HG03520 (cell line): ENCODE data around the gene ASTN1.
"Not testable (repeated sequence)": the region's sequence is repeated elsewhere in the genome, so short reads cannot be mapped to it uniquely, and the experiment has no call there.

Experiments
- ATAC-seq: cut with Tn5 transposase; IDR thresholded peaks from one replicate; pipeline ENCODE4 v1.9.1; 2021; ENCODE audit warnings: mild to moderate bottlenecking, moderate library complexity; ENCODE audit not compliant: unreplicated experiment

Gene ASTN1

GRCh38 chr1:177116941-177117340 is 47.6 kb downstream of the ASTN1 start:
- no peak for ATAC-seq

- no peak for ATAC-seq
These were observed 57.7 kb downstream of the ASTN1 start for GRCh38 chr1:177106614-177107365.

GRCh38 chr1:177106196-177106595 is 58.3 kb downstream of the ASTN1 start:
- no peak for ATAC-seq

GRCh38 chr1:177103005-177103852 is 61.3 kb downstream of the ASTN1 start:
- ATAC-seq = no peak

GRCh38 chr1:177092001-177092400 is 72.5 kb downstream of the ASTN1 start:
- no peak for ATAC-seq

- no peak for ATAC-seq
These were observed 73.5 kb downstream of the ASTN1 start for GRCh38 chr1:177091040-177091439.

- no peak for ATAC-seq
These were observed 75.5 kb downstream of the ASTN1 start for GRCh38 chr1:177088966-177089365.

- ATAC-seq = no peak
These were observed 81.4 kb downstream of the ASTN1 start for GRCh38 chr1:177082855-177083693.

- ATAC-seq = no peak
These were observed 83.9 kb downstream of the ASTN1 start for GRCh38 chr1:177080564-177080963.

GRCh38 chr1:177077734-177078499 is 86.6 kb downstream of the ASTN1 start:
- ATAC-seq = no peak

GRCh38 chr1:177077006-177077405 is 87.5 kb downstream of the ASTN1 start:
- ATAC-seq = no peak

GRCh38 chr1:177074811-177075210 is 89.7 kb downstream of the ASTN1 start:
- ATAC-seq = not testable (repeated sequence)

GRCh38 chr1:177069490-177069889 is 95.0 kb downstream of the ASTN1 start:
- ATAC-seq = no peak

GRCh38 chr1:177067752-177068410 is 96.6 kb downstream of the ASTN1 start:
- ATAC-seq = no peak

- no peak for ATAC-seq
These were observed 99.1 kb downstream of the ASTN1 start for GRCh38 chr1:177065430-177065829.

GRCh38 chr1:177063648-177064047 is 100.9 kb downstream of the ASTN1 start:
- no peak for ATAC-seq

GRCh38 chr1:177054542-177054941 is 110.0 kb downstream of the ASTN1 start:
- ATAC-seq = no peak

- ATAC-seq = no peak
These were observed 110.9 kb downstream of the ASTN1 start for GRCh38 chr1:177053648-177054047.

- no peak for ATAC-seq
These were observed 116.0 kb downstream of the ASTN1 start for GRCh38 chr1:177048314-177049069.
